ENCODE data around the gene PARD3. TPM values are rescaled to one million over a fixed set of nuclear protein-coding genes. Genes with fewer than 3 reads are reported as not detected.

The PARD3 gene
- total RNA-seq, 1 donor from 2014 or later = 97.8 TPM

GRCh38 chr10:34578468-34578867 lies 236.6 kb downstream of the PARD3 start:
- TF ChIP-seq CTCF (conservative IDR thresholded peaks at IDR 0.05; ENCODE audit: low read depth, low read length) = no peak

GRCh38 chr10:34576797-34577196 lies 238.3 kb downstream of the PARD3 start:
- no peak for TF ChIP-seq CTCF (conservative IDR thresholded peaks at IDR 0.05; ENCODE audit: low read depth, low read length)
- DNase-seq (ENCODE audit: low read depth) = no peak
- H3K4me3 ChIP-seq (ENCODE audit: low read depth, low read length) = no peak overlapping the region

More at GRCh38 chr10:34578468-34578867, 236.6 kb downstream of the PARD3 start:
- H3K4me3 ChIP-seq (ENCODE audit: low read depth, low read length) = no peak overlapping the region
- no peak for DNase-seq (ENCODE audit: low read depth)

- no peak for TF ChIP-seq CTCF (conservative IDR thresholded peaks at IDR 0.05; ENCODE audit: low read depth, low read length)
- no peak overlapping the region for H3K4me3 ChIP-seq (ENCODE audit: low read depth, low read length)
- DNase-seq (ENCODE audit: low read depth) = peak; percentile 53
Measured at GRCh38 chr10:34575882-34576281, 239.2 kb downstream of the PARD3 start.

- DNase-seq (ENCODE audit: low read depth) = no peak
- no peak for TF ChIP-seq CTCF (conservative IDR thresholded peaks at IDR 0.05; ENCODE audit: low read depth, low read length)
- H3K4me3 ChIP-seq (ENCODE audit: low read depth, low read length) = no peak overlapping the region
Measured at GRCh38 chr10:34574353-34574934, 240.7 kb downstream of the PARD3 start.

- no peak for DNase-seq (ENCODE audit: low read depth)
- no peak overlapping the region for H3K4me3 ChIP-seq (ENCODE audit: low read depth, low read length)
- TF ChIP-seq CTCF (conservative IDR thresholded peaks at IDR 0.05; ENCODE audit: low read depth, low read length) = no peak
Measured at GRCh38 chr10:34570887-34571286, 244.2 kb downstream of the PARD3 start.

GRCh38 chr10:34567659-34568253 lies 247.3 kb downstream of the PARD3 start:
- no peak for DNase-seq (ENCODE audit: low read depth)
- H3K4me3 ChIP-seq (ENCODE audit: low read depth, low read length) = no peak overlapping the region
- no peak for TF ChIP-seq CTCF (conservative IDR thresholded peaks at IDR 0.05; ENCODE audit: low read depth, low read length)

- no peak overlapping the region for H3K4me3 ChIP-seq (ENCODE audit: low read depth, low read length)
- no peak for DNase-seq (ENCODE audit: low read depth)
- no peak for TF ChIP-seq CTCF (conservative IDR thresholded peaks at IDR 0.05; ENCODE audit: low read depth, low read length)
Measured at GRCh38 chr10:34565934-34566333, 249.2 kb downstream of the PARD3 start.
